HG03342 (cell line): Measurements from ENCODE around the gene ATP7B.
"Not testable (repeated sequence)": the region's sequence is repeated elsewhere in the genome, so short reads cannot be mapped to it uniquely, and the experiment has no call there.

Source experiments
- ATAC-seq: cut with Tn5 transposase; IDR thresholded peaks from one replicate; pipeline ENCODE4 v1.9.1; 2021; ENCODE audit warnings: mild to moderate bottlenecking, moderate library complexity; ENCODE audit not compliant: unreplicated experiment

The ATP7B gene

GRCh38 chr13:52006523-52007245 is 4.6 kb downstream of the ATP7B start:
- no peak for ATAC-seq

GRCh38 chr13:52005841-52006522 is 5.3 kb downstream of the ATP7B start:
- no peak for ATAC-seq

- no peak for ATAC-seq
Measured at GRCh38 chr13:52004511-52005170, 6.6 kb downstream of the ATP7B start.

GRCh38 chr13:52003541-52003940 is 7.7 kb downstream of the ATP7B start:
- no peak for ATAC-seq

GRCh38 chr13:52002361-52002760 is 8.9 kb downstream of the ATP7B start:
- ATAC-seq, result no peak

- peak; percentile 92 for ATAC-seq
Measured at GRCh38 chr13:52001120-52001731, 10.0 kb downstream of the ATP7B start.

GRCh38 chr13:51999921-52000320 is 11.3 kb downstream of the ATP7B start:
- ATAC-seq, result no peak

- no peak for ATAC-seq
Measured at GRCh38 chr13:51999510-51999911, 11.7 kb downstream of the ATP7B start.

- no peak for ATAC-seq
Measured at GRCh38 chr13:51998723-51999509, 12.3 kb downstream of the ATP7B start.

GRCh38 chr13:51997641-51998330 is 13.5 kb downstream of the ATP7B start:
- no peak for ATAC-seq

GRCh38 chr13:51997186-51997585 is 14.1 kb downstream of the ATP7B start:
- ATAC-seq, result no peak

- ATAC-seq, result no peak
Measured at GRCh38 chr13:51996641-51997040, 14.6 kb downstream of the ATP7B start.

- no peak for ATAC-seq
Measured at GRCh38 chr13:51995677-51996551, 15.3 kb downstream of the ATP7B start.

GRCh38 chr13:51993713-51994112 is 17.5 kb downstream of the ATP7B start:
- no peak for ATAC-seq

GRCh38 chr13:51988988-51989618 is 22.1 kb downstream of the ATP7B start:
- ATAC-seq, result no peak

GRCh38 chr13:51984904-51985303 is 26.3 kb downstream of the ATP7B start:
- ATAC-seq, result not testable (repeated sequence)

GRCh38 chr13:51983292-51983691 is 28.0 kb downstream of the ATP7B start:
- not testable (repeated sequence) for ATAC-seq

GRCh38 chr13:51981355-51981754 is 29.9 kb downstream of the ATP7B start:
- no peak for ATAC-seq

- ATAC-seq, result no peak
Measured at GRCh38 chr13:51980908-51981307, 30.3 kb downstream of the ATP7B start.
